Endometrium (tissue), 2 donors: ENCODE measurements around the gene STK35.
"Not testable (repeated sequence)": the region's sequence is repeated elsewhere in the genome, so short reads cannot be mapped to it uniquely, and the experiment has no call there.

Source experiments
- FAIRE-seq: peaks from 2 replicates; lab custom pipeline; 2012; peaks lifted over from hg19 to GRCh38; lab: Jason Lieb, UNC
- donor health status: control.
- donor health status: control.

STK35 gene

DNA sequence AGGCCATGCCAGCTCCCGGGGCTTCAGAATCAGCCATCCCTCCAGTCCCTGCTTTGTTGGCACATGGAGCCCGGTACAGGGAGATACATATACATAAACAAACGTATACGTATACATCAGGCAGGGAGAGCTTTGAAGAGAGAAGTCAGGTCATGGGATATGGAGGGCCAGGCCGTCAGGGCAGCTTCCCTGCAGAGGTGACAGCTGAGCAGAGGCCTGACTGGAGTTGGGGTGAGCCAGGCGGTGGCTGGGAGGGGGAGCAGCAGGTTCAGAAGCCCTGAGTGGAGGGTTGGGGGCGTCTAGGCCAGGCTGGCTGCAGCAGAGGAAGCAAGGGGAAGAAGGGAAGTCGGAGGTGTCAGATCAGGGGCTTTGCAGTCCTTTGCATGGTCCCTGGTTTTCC is 61.7 kb downstream of the STK35 start:
- FAIRE-seq = no peak

DNA sequence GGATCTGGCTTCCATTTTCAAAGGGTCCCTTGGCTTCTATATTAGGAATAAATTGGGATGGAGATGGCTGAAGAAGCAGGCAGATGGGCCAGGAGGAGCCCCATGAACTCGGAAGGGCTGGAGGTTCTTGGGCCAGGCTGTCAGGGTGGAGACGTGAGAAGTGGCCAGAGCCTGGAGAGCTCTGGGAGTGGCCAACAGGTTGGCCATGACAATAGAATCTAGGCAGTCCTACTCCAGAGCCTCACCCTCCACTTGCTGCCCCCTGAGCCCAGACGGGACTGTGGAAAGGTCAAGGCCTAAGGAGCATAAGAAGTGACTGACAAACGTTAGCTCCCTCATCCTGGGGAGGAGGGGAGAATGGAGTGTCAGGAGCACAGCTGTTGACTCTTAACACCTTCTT is 62.1 kb downstream of the STK35 start:
- no peak for FAIRE-seq

DNA sequence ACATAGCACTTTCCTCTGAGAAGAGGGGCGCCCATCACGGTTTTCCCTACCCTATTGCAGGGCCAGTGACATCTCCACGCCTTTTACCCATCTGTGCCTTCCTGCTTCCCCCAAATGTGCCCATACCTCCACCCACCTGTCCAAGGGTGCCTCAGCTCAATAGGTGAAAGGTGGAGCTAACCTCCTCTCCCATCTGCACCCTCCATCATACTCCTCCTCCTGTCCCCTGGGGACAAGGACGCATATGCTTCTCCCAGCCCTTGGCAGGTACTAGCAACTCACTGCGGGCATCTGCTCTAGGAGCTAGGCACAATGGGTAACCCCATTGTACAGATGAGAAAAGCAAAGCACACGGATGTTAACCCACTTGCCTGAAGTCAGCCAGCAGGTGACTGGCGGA is 62.8 kb downstream of the STK35 start:
- FAIRE-seq = no peak

GRCh38 chr20:2164966-2165365 is 63.3 kb downstream of the STK35 start:
- FAIRE-seq = no peak

- FAIRE-seq = no peak
These were observed 64.2 kb downstream of the STK35 start for GRCh38 chr20:2165871-2166270.

DNA sequence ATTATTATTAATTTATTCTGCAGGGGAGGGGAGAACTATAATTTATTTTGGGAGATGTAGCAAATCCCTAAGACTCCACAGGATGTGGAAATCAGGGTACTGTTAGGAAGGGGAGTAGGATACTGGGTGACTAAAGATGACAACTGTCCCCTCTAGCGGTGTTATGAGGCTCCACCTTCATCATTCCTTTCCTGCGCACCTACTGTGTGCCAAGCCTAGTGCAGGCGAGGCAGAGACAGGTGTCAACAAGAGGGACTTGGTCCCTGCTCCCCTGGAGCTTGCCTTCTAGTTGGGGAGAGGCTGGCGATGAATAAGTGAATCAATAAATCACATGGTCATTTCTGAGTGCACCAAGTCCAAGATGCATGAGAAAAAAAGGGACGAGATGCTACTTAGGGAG is 65.5 kb downstream of the STK35 start:
- no peak for FAIRE-seq

GRCh38 chr20:2168946-2169345 is 67.3 kb downstream of the STK35 start:
- no peak for FAIRE-seq

DNA sequence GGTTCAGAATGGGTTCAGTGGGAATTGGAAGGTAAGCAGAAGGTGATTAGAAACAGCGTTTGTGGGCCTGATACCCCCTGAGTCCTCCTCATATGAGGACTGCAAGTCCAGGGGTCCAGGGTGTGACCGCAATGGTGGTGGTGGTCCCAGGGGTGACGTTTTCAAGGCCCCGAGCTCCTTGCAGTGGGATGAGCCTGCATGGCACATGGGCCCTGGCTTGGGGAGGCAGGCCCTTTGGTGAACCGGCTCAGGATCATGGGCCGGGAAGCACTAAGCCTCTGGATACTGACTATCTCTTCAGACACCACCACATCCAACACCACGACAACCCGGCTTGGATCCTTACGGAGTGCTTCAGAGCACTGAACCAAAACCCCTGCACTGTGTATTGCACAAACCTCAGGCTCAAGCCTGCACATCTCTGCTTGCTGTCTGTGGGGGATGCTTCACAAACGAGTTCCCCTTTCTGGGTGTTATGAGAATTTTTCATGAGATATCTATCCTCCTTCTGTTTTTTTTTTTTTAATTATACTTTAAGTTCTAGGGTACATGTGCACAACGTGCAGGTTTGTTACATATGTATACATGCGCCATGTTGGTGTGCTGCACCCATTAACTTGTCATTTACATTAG is 67.9 kb downstream of the STK35 start:
- FAIRE-seq = no peak

DNA sequence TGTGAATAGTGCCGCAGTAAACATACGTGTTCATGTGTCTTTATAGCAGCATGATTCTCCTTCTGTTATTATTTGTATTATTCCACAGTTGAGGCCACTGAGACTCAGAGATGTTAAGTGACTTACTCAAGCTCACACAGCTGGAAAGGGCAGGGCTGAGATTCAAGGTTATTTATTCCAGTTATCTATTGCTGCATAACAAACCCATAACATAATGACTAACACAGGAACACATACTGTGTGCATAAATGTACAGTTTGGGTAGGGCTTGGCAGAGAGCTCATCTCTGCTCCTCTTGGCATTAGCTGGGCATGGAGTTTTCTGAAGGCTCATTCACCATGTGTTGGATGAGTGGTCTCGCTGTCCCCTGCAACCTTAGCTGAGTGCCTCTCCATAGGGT is 68.8 kb downstream of the STK35 start:
- FAIRE-seq = no peak

GRCh38 chr20:2171266-2171790 is 69.7 kb downstream of the STK35 start:
- FAIRE-seq = no peak

DNA sequence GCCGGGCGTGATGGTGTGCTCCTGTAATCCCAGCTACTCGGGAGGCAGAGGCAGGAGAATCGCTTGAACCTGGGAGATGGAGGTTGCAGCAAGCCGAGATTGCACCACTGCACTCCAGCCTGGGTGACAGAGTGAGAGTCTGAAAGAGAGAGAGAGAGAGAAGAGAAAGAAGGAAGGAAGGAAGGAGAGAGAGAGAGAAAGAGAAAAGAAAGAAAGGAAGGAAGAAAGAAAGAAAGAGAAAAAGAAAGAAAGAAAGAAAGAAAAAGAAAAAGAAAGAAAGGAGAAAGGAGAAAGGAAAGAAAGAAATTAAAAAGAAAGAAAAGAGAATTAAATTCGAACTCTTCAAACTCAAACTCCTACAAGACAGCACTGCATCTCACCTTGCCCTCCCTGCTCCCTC is 70.2 kb downstream of the STK35 start:
- FAIRE-seq = not testable (repeated sequence)

GRCh38 chr20:2172305-2173175 is 70.9 kb downstream of the STK35 start:
- no peak for FAIRE-seq

- no peak for FAIRE-seq
These were observed 71.6 kb downstream of the STK35 start for GRCh38 chr20:2173186-2173585.

DNA sequence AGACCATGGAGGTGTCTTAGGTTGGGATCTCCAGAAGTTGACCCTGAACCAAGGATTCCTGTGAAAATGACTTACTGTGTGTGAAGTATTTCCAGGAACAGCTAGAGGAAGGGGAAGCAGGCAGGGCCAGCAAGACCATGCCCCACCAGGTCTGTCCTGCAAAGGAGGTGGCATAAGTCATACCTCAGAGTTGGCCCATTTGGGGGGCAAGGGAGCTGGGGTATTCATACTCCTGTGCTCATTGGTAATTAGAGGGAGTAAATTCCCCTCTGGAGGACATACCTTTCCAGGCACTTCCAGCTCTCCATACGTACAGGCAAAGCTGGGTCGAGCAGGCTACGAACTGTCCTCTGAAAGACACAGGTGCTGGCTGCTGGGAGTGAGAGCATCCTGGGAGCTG is 72.4 kb downstream of the STK35 start:
- FAIRE-seq = no peak

DNA sequence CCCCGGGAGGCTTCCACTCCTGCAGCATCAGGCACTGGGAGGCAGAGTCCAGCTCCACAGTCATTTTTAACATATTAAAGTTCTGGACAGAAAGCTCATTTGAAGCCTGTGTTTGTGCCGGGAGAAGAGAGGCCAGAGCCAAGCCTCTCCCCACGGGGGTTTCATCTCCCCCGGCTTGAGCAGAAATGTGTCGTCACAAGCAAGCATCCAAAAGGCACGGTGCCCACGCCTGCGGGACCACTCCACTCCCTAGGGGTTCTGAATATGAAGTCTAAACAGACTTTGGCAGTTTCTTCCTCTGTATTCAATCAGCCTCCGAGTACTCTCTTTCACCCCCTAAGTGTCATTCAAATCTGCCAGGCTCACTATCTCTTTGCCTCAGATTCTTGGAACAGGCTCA is 75.3 kb downstream of the STK35 start:
- FAIRE-seq = no peak

- FAIRE-seq = no peak
These were observed 76.9 kb downstream of the STK35 start for GRCh38 chr20:2178318-2179232.

GRCh38 chr20:2179233-2179580 is 77.6 kb downstream of the STK35 start:
- FAIRE-seq = no peak

GRCh38 chr20:2179949-2180348 is 78.3 kb downstream of the STK35 start:
- no peak for FAIRE-seq

- FAIRE-seq = no peak
These were observed 81.8 kb downstream of the STK35 start for GRCh38 chr20:2183381-2183780.

GRCh38 chr20:2184933-2185332 is 83.3 kb downstream of the STK35 start:
- FAIRE-seq = not testable (repeated sequence)

DNA sequence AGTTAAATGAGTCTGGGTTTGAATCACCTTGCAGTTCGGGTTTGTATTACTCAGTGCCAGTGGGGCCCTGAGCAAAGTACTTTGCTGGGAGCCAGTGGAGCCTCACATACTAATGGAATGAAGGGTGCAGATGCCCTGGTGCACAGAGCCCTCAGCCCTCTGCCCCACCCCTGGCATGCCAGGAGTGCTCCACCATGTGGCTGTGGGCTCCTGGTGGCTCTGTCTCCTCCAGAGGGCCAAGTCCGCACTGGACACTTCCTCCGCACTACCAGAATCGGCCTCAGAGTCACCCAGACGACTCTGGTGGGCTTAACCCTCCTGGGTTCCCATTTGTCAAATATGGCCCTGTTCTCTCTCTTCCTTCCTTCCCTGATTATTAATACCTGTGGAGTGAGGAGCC is 94.0 kb downstream of the STK35 start:
- no peak for FAIRE-seq

DNA sequence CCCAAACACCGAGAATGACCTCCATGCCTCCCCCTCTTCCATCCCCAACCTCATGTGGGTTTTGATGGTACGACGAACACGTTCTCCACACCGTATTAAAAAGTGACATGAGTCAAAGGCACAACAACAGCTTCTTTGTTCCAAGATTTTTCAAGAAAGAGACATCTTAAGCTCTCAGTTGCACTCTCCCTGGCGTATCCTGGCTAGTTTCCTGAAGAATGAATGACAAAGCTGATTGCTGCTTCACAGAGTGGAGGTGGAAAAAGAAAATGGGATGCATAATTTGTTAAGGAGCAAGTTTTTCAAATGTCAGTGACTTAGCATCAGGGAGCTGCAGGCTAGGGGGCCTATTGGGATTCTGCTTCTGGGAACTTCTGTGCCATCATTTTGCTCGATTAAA is 95.5 kb downstream of the STK35 start:
- no peak for FAIRE-seq
